Activated T-cell treated with anti-CD3 and anti-CD28 coated beads, Interleukin-2, amount 50 U/mL, for 72 hours (primary cell): ENCODE data around the gene CACNA1D. TPM values are rescaled to one million over a fixed set of nuclear protein-coding genes. Genes with fewer than 3 reads are reported as not detected.

Experiments used
- ATAC-seq, 2 donors: fragments of 150-1000 bp; cut with Tn5 transposase; replicated peaks in 1 of 2; 2 replicates each; pipeline ENCODE4 v1.10.0; 2021; ENCODE audit warnings: moderate library complexity in 2 of 2, mild to moderate bottlenecking in 1 of 2
- DNase-seq, 2 donors: peaks; one replicate each; pipeline ENCODE4 v3.0.0; 2021 to 2022; ENCODE audit warnings: mixed read lengths in 1 of 2
- H3K27ac Mint-ChIP-seq: one replicate; pipeline ENCODE4 v1.8.0; 2022; ENCODE audit warnings: mild to moderate bottlenecking, moderate library complexity, mixed read lengths
- H3K27me3 Mint-ChIP-seq: one replicate; pipeline ENCODE4 v1.8.0; 2022; ENCODE audit warnings: low read depth, mixed read lengths
- H3K36me3 Mint-ChIP-seq, 2 donors: one replicate each; pipeline ENCODE4 v1.8.0; 2022; ENCODE audit warnings: mixed read lengths in 2 of 2, mild to moderate bottlenecking in 1 of 2; ENCODE audit not compliant: insufficient read depth in 2 of 2
- H3K4me1 Mint-ChIP-seq: one replicate; pipeline ENCODE4 v1.8.0; 2022; ENCODE audit warnings: low read depth, mixed read lengths
- H3K4me3 Mint-ChIP-seq, 2 donors: one replicate each; pipeline ENCODE4 v1.8.0; 2022; ENCODE audit warnings: mild to moderate bottlenecking in 2 of 2, mixed read lengths in 2 of 2, moderate library complexity in 2 of 2
- H3K9me3 Mint-ChIP-seq, 2 donors: one replicate each; pipeline ENCODE4 v1.8.0; 2022; ENCODE audit warnings: mixed read lengths in 2 of 2
- total RNA-seq, 2 donors: library from RNA; stranded (reverse); gene quantifications; one replicate each; pipeline ENCODE4 v1.2.3, GENCODE V29; 2022

CACNA1D gene
- total RNA-seq, 2 donors from 2014 or later, result 0.82 to 1.9 TPM

- Mint-ChIP-seq H3K36me3 (no peaks in the 10 kb centered on the region), H3K27ac (no peak overlapping the region), H3K27me3 (no peaks in the 10 kb centered on the region), H3K4me1 (peaks cover 5% of the 10 kb centered on the region), H3K9me3 (no peaks in the 10 kb centered on the region), H3K4me3 (no peak overlapping the region)
- DNase-seq (no peak), ATAC-seq (no peak)
Measured at GRCh38 chr3:53597136-53597915, 102.9 kb downstream of the CACNA1D start.

GRCh38 chr3:53599771-53600170 is 105.4 kb downstream of the CACNA1D start:
- Mint-ChIP-seq H3K9me3 (no peaks in the 10 kb centered on the region), H3K27me3 (no peaks in the 10 kb centered on the region), H3K36me3 (no peaks in the 10 kb centered on the region), H3K4me1 (peaks cover 5% of the 10 kb centered on the region), H3K4me3 (no peak overlapping the region), H3K27ac (no peak overlapping the region)
- ATAC-seq (no peak), DNase-seq (no peak)

GRCh38 chr3:53602866-53603265 is 108.5 kb downstream of the CACNA1D start:
- no peak for ATAC-seq
- Mint-ChIP-seq H3K4me3 (no peak overlapping the region), H3K27ac (no peak overlapping the region), H3K9me3 (peaks cover 0 to 2% of the 10 kb centered on the region in 2 donors), H3K27me3 (peaks cover 7% of the 10 kb centered on the region), H3K36me3 (peaks cover 0 to 1% of the 10 kb centered on the region in 2 donors), H3K4me1 (peaks cover under 1% of the 10 kb centered on the region)
- DNase-seq, result no peak

- peaks cover 0 to 1% of the 10 kb centered on the region in 2 donors for H3K36me3 Mint-ChIP-seq
- no peak for ATAC-seq
- no peaks in the 10 kb centered on the region for H3K4me1 Mint-ChIP-seq
- peaks cover 2 to 3% of the 10 kb centered on the region in 2 donors for H3K9me3 Mint-ChIP-seq
- no peak overlapping the region for H3K4me3 Mint-ChIP-seq
- no peak overlapping the region for H3K27ac Mint-ChIP-seq
- peaks cover 7% of the 10 kb centered on the region for H3K27me3 Mint-ChIP-seq
- no peak for DNase-seq
Measured at GRCh38 chr3:53604232-53604631, 109.8 kb downstream of the CACNA1D start.

GRCh38 chr3:53606793-53607192 is 112.4 kb downstream of the CACNA1D start:
- H3K36me3 Mint-ChIP-seq, result peaks cover 0 to 1% of the 10 kb centered on the region in 2 donors
- no peak overlapping the region for H3K4me3 Mint-ChIP-seq
- peaks cover 2 to 3% of the 10 kb centered on the region in 2 donors for H3K9me3 Mint-ChIP-seq
- ATAC-seq, result no peak
- H3K4me1 Mint-ChIP-seq, result no peaks in the 10 kb centered on the region
- DNase-seq, result no peak
- peaks cover 20% of the 10 kb centered on the region for H3K27me3 Mint-ChIP-seq
- H3K27ac Mint-ChIP-seq, result no peak overlapping the region

GRCh38 chr3:53612508-53612907 is 118.1 kb downstream of the CACNA1D start:
- H3K4me3 Mint-ChIP-seq, result no peak overlapping the region
- H3K4me1 Mint-ChIP-seq, result peaks cover 2% of the 10 kb centered on the region
- H3K27ac Mint-ChIP-seq, result no peak overlapping the region
- ATAC-seq (no peak), DNase-seq (no peak)
- peaks cover 0 to 3% of the 10 kb centered on the region in 2 donors for H3K9me3 Mint-ChIP-seq
- H3K36me3 Mint-ChIP-seq, result no peaks in the 10 kb centered on the region
- H3K27me3 Mint-ChIP-seq, result peaks cover 48% of the 10 kb centered on the region

GRCh38 chr3:53613125-53613524 is 118.7 kb downstream of the CACNA1D start:
- DNase-seq (no peak), ATAC-seq (no peak)
- Mint-ChIP-seq H3K27ac (no peak overlapping the region), H3K9me3 (peaks cover 0 to 3% of the 10 kb centered on the region in 2 donors), H3K27me3 (peaks cover 49% of the 10 kb centered on the region), H3K4me1 (peaks cover 4% of the 10 kb centered on the region), H3K36me3 (no peaks in the 10 kb centered on the region), H3K4me3 (no peak overlapping the region)

GRCh38 chr3:53614307-53614706 is 119.9 kb downstream of the CACNA1D start:
- peaks cover 58% of the 10 kb centered on the region for H3K27me3 Mint-ChIP-seq
- H3K9me3 Mint-ChIP-seq, result no peaks in the 10 kb centered on the region
- H3K4me3 Mint-ChIP-seq, result no peak overlapping the region
- no peak overlapping the region for H3K27ac Mint-ChIP-seq
- no peaks in the 10 kb centered on the region for H3K36me3 Mint-ChIP-seq
- DNase-seq, result no peak
- no peak for ATAC-seq
- H3K4me1 Mint-ChIP-seq, result peaks cover 4% of the 10 kb centered on the region

- DNase-seq, result no peak
- Mint-ChIP-seq H3K27ac (no peak overlapping the region), H3K9me3 (no peaks in the 10 kb centered on the region), H3K36me3 (no peaks in the 10 kb centered on the region), H3K4me1 (peaks cover 4% of the 10 kb centered on the region), H3K27me3 (peaks cover 63% of the 10 kb centered on the region), H3K4me3 (no peak overlapping the region)
- ATAC-seq, result no peak
Measured at GRCh38 chr3:53616321-53616720, 121.9 kb downstream of the CACNA1D start.

- H3K27me3 Mint-ChIP-seq, result peaks cover 63% of the 10 kb centered on the region
Measured at GRCh38 chr3:53616971-53617892, 122.8 kb downstream of the CACNA1D start.

GRCh38 chr3:53617893-53618523 is 123.6 kb downstream of the CACNA1D start:
- Mint-ChIP-seq H3K4me3 (no peak overlapping the region), H3K27ac (no peak overlapping the region), H3K27me3 (peaks cover 69% of the 10 kb centered on the region), H3K9me3 (no peaks in the 10 kb centered on the region), H3K36me3 (no peaks in the 10 kb centered on the region), H3K4me1 (peaks cover 4% of the 10 kb centered on the region)
- DNase-seq (no peak), ATAC-seq (no peak)

More at GRCh38 chr3:53616971-53617892, 122.8 kb downstream of the CACNA1D start:
- no peak overlapping the region for H3K4me3 Mint-ChIP-seq
- H3K9me3 Mint-ChIP-seq, result no peaks in the 10 kb centered on the region
- peak; percentile 41 to 79 for ATAC-seq
- no peak overlapping the region for H3K27ac Mint-ChIP-seq
- H3K4me1 Mint-ChIP-seq, result peaks cover 4% of the 10 kb centered on the region
- no peak for DNase-seq
- no peaks in the 10 kb centered on the region for H3K36me3 Mint-ChIP-seq

GRCh38 chr3:53618524-53618906 is 124.1 kb downstream of the CACNA1D start:
- ATAC-seq (no peak), DNase-seq (no peak)
- peaks cover 69% of the 10 kb centered on the region for H3K27me3 Mint-ChIP-seq
- no peak overlapping the region for H3K27ac Mint-ChIP-seq
- H3K4me1 Mint-ChIP-seq, result peaks cover 4% of the 10 kb centered on the region
- H3K36me3 Mint-ChIP-seq, result no peaks in the 10 kb centered on the region
- H3K4me3 Mint-ChIP-seq, result no peak overlapping the region
- H3K9me3 Mint-ChIP-seq, result no peaks in the 10 kb centered on the region

GRCh38 chr3:53618936-53619335 is 124.5 kb downstream of the CACNA1D start:
- Mint-ChIP-seq H3K27ac (no peak overlapping the region), H3K36me3 (no peaks in the 10 kb centered on the region), H3K9me3 (no peaks in the 10 kb centered on the region), H3K27me3 (peaks cover 71% of the 10 kb centered on the region), H3K4me1 (peaks cover 4% of the 10 kb centered on the region), H3K4me3 (no peak overlapping the region)
- ATAC-seq (no peak), DNase-seq (no peak)
